GM19193 (cell line): ENCODE data around the gene VAMP2.

Source experiments
- POLR2A ChIP-seq: IDR thresholded peaks from 4 replicates; pipeline ENCODE4 v1.6.1; 2011; ENCODE audit not compliant: insufficient read depth, insufficient read length; ENCODE audit errors: extremely low read depth

Gene VAMP2

GRCh38 chr17:8144401-8145231, 18.1 kb downstream of the VAMP2 start:
- TF ChIP-seq POLR2A = no peak

GRCh38 chr17:8143581-8144400, 19.0 kb downstream of the VAMP2 start:
- no peak for TF ChIP-seq POLR2A

- no peak for TF ChIP-seq POLR2A
Measured at GRCh38 chr17:8142887-8143580, 19.7 kb downstream of the VAMP2 start.

GRCh38 chr17:8142158-8142886, 20.4 kb downstream of the VAMP2 start:
- no peak for TF ChIP-seq POLR2A

- no peak for TF ChIP-seq POLR2A
Measured at GRCh38 chr17:8141741-8142140, 21.0 kb downstream of the VAMP2 start.

- no peak for TF ChIP-seq POLR2A
Measured at GRCh38 chr17:8141045-8141444, 21.7 kb downstream of the VAMP2 start.

- no peak for TF ChIP-seq POLR2A
Measured at GRCh38 chr17:8140065-8141029, 22.4 kb downstream of the VAMP2 start.

- peak; percentile 54 for TF ChIP-seq POLR2A
Measured at GRCh38 chr17:8138672-8139371, 23.9 kb downstream of the VAMP2 start.

GRCh38 chr17:8138374-8138671, 24.4 kb downstream of the VAMP2 start:
- no peak for TF ChIP-seq POLR2A

- no peak for TF ChIP-seq POLR2A
Measured at GRCh38 chr17:8137645-8138373, 24.9 kb downstream of the VAMP2 start.

GRCh38 chr17:8133941-8134340, 28.8 kb downstream of the VAMP2 start:
- TF ChIP-seq POLR2A = no peak

- no peak for TF ChIP-seq POLR2A
Measured at GRCh38 chr17:8133399-8133798, 29.3 kb downstream of the VAMP2 start.
